K562 (cell line): ENCODE results near the gene KCNK7. TPM values are rescaled to one million over a fixed set of nuclear protein-coding genes. Genes with fewer than 3 reads are reported as not detected.
A peak's percentile ranks its signal among the peaks of the same experiment; 100 is the strongest.

Experiments
- EP400 ChIP-seq: fragments of 450-650 bp; IDR thresholded peaks from 2 replicates; pipeline ENCODE4 v1.6.1; 2017; ENCODE audit warnings: antibody characterized with exemption, mild to moderate bottlenecking, moderate library complexity
- EWSR1 ChIP-seq: fragments of 450-650 bp; IDR thresholded peaks from 2 replicates; pipeline ENCODE4 v1.6.1; 2018; ENCODE audit warnings: borderline replicate concordance, mild to moderate bottlenecking, low read depth, moderate library complexity; ENCODE audit not compliant: partially characterized antibody
- HMGN3 ChIP-seq: IDR thresholded peaks from 2 replicates; pipeline ENCODE4 v1.6.1; 2011; ENCODE audit warnings: borderline replicate concordance, low read depth, mild to moderate bottlenecking, mixed read lengths, low read length; ENCODE audit not compliant: insufficient read length; ENCODE audit errors: extremely low read depth
- MAFK ChIP-seq: IDR thresholded peaks from 2 replicates; pipeline ENCODE4 v1.6.1; 2011; ENCODE audit warnings: low read length, improper control_type of control experiment
- MEF2D ChIP-seq: conservative IDR thresholded peaks from 2 replicates; pipeline ENCODE4 v1.6.1; 2016; ENCODE audit warnings: low read depth, missing genetic modification characterization, missing compliant biosample characterization
- NEUROD1 ChIP-seq: fragments of 150-350 bp; IDR thresholded peaks from 2 replicates; pipeline ENCODE4 v1.6.1; 2014; ENCODE audit warnings: borderline replicate concordance, low read length, low read depth; ENCODE audit not compliant: partially characterized antibody
- POLR3A ChIP-seq: IDR thresholded peaks from 2 replicates; pipeline ENCODE4 v1.6.1; 2011; ENCODE audit warnings: borderline replicate concordance, mild to moderate bottlenecking, moderate library complexity; ENCODE audit not compliant: insufficient read length, insufficient read depth; ENCODE audit errors: extremely low read depth
- POLR3G ChIP-seq: IDR thresholded peaks from 2 replicates; pipeline ENCODE4 v1.6.1; 2011; ENCODE audit not compliant: insufficient read length, insufficient replicate concordance; ENCODE audit errors: extremely low read depth
- PRMT5 ChIP-seq: sonication (generic); formaldehyde crosslinking; IDR thresholded peaks from 2 replicates; pipeline ENCODE4 v1.5.0; 2020; ENCODE audit warnings: missing genetic modification reagents
- SNIP1 ChIP-seq: fragments of 450-650 bp; IDR thresholded peaks from 2 replicates; pipeline ENCODE4 v1.7.1; 2017; ENCODE audit warnings: low read depth, mild to moderate bottlenecking
- SP1 ChIP-seq: sonication (generic); formaldehyde crosslinking; IDR thresholded peaks from 2 replicates; pipeline ENCODE4 v1.8.1; 2022; ENCODE audit warnings: mild to moderate bottlenecking, missing genetic modification reagents
- SRSF1 ChIP-seq: fragments of 200-400 bp; formaldehyde crosslinking; IDR thresholded peaks from 2 replicates; pipeline ENCODE4 v1.6.1; 2017; ENCODE audit warnings: mild to moderate bottlenecking, low read depth, low read length, moderate library complexity
- SRSF9 ChIP-seq: fragments of 200-400 bp; formaldehyde crosslinking; IDR thresholded peaks from 2 replicates; pipeline ENCODE4 v1.6.1; 2017; ENCODE audit warnings: low read depth, low read length, borderline replicate concordance
- TBL1XR1 ChIP-seq, 2 experiments: IDR thresholded peaks; 2 replicates each; pipeline ENCODE4 v1.6.1; 2012; ENCODE audit warnings: improper control_type of control experiment in 2 of 2, low read length in 2 of 2, mild to moderate bottlenecking in 1 of 2
- TEAD4 ChIP-seq, 2 experiments: sonication (generic) in 1 of 2; formaldehyde crosslinking in 1 of 2; IDR thresholded peaks; 2 replicates each; pipeline versions ENCODE4 v1.6.1 to v1.8.0; 2012 to 2022; ENCODE audit warnings: borderline replicate concordance in 1 of 2, inconsistent platforms in 1 of 2, low read length in 1 of 2, mild to moderate bottlenecking in 1 of 2, missing genetic modification reagents in 1 of 2
- ZBTB33 ChIP-seq: sonication (generic); formaldehyde crosslinking; IDR thresholded peaks from 2 replicates; pipeline ENCODE4 v1.8.1; 2023; ENCODE audit warnings: mild to moderate bottlenecking, missing genetic modification reagents
- ZFP30 ChIP-seq: fragments of 250-450 bp; sonication (Bioruptor Pico); IDR thresholded peaks from 2 replicates; pipeline ENCODE4 v1.8.0; 2022; ENCODE audit warnings: moderate library complexity, mild to moderate bottlenecking, inconsistent platforms, borderline replicate concordance
- ZNF263 ChIP-seq: sonication (generic); formaldehyde crosslinking; IDR thresholded peaks from 2 replicates; pipeline ENCODE4 v1.8.0; 2022; ENCODE audit warnings: mild to moderate bottlenecking, missing genetic modification reagents, borderline replicate concordance
- polyA plus RNA-seq, 8 experiments: library from polyadenylated mRNA; depleted of rRNA in 4 of 8; stranded (reverse) in 5 of 8; unstranded in 3 of 8; fragments of >200 nt; fragmentation: Nextera tagmentation in 2 of 8; fragmentation: Illumina TruSeq in 1 of 8; extraction: Ambion mirVana in 2 of 8; extraction: Trizol in 1 of 8; gene quantifications; 2 replicates each; pipeline versions ENCODE4 v1.2.1 to v1.2.3, GENCODE V29; 2011 to 2014; ENCODE audit warnings: inconsistent platforms in 1 of 8, missing spikeins in 1 of 8
- total RNA-seq, 7 experiments: library from RNA; depleted of rRNA in 6 of 7; stranded (reverse); fragments of >200 nt in 6 of 7; fragmentation: Illumina TruSeq in 2 of 7; extraction: Trizol in 2 of 7; gene quantifications; 2 replicates each; pipeline versions ENCODE4 v1.2.1 to v1.2.3, GENCODE V29; 2011 to 2021; ENCODE audit warnings: low replicate concordance in 1 of 7
- TF ChIP-seq, protein P1 (sequence below): fragments of 250-450 bp; sonication (Bioruptor Pico); IDR thresholded peaks from 2 replicates; pipeline ENCODE4 v1.8.0; 2022; ENCODE audit warnings: inconsistent platforms

KCNK7 gene
- total and polyA plus RNA-seq, 9 of the 15 experiments (the other 6 are each of a cell fraction or from before 2014, with no cell fraction given) = 0.07 to 0.40 TPM; not detected in 7

DNA sequence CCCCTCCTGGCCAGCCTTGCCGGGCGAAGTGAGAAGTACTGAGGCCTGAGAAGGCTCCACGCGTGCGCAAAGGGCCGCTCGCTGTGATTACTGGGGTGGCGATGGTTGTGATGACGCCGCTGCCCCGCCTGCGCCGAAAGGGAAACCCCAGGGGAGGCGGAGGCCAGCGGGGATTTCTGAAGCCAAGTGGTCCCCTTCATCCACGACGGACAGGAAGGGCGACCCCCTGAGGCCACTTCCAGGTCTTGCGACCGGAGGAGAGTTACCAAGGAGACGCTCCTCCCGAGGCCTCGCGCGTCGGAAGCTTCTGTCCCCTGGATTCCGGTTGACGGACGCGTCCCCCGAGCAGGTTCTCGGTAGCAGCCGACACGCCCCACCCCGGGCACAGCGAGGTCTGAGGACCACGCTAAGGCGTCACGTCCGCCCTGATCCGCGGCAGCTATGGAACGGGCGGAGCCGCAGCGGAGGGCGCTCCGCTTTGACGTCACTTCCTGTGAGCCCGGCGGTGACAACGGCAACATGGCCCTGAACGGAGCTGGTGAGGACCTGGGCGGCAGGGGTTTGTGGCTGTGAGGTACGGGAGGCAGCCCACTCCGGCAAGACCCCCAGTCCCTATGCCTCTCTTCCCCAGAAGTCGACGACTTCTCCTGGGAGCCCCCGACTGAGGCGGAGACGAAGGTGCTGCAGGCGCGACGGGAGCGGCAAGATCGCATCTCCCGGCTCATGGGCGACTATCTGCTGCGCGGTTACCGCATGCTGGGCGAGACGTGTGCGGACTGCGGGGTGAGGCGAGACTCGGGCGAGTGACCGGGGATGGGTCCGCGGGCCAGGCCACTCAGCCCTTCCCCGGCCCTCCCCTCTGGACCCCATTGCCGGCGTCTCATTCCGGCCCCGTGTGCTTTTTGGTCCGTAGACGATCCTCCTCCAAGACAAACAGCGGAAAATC is 25.4 kb downstream of the KCNK7 start, which contains the start of gene ZNRD2 (continued):
- TF ChIP-seq ZBTB33 (CRISPR knock-in tag) (no peak), MAFK (no peak), HMGN3 (peak; percentile 92), MEF2D (no peak), POLR3A (no peak), SP1 (CRISPR knock-in tag) (peak; percentile 100), ZFP30 (CRISPR knock-in tag) (no peak), TEAD4 (IDR thresholded peaks at IDR 0.05; ENCODE audit: low read length) (peak; percentile 21; the same call in 1 of the 2 replicates), TEAD4 (CRISPR knock-in tag; IDR thresholded peaks at IDR 0.05; ENCODE audit: borderline replicate concordance) (no peak), PRMT5 (CRISPR knock-in tag) (no peak), SRSF1 (no peak), ZNF263 (no peak), POLR3G (no peak), EWSR1 (no peak), TBL1XR1 (IDR thresholded peaks at IDR 0.05; ENCODE audit: low read length in 2 of 2) (peak in 1 of 2 experiments; percentile 72; a peak in 2 of 4 replicates), SRSF9 (no peak), SNIP1 (no peak), NEUROD1 (peak; percentile 55), EP400 (peak; percentile 91)
- TF ChIP-seq, protein P1, sequence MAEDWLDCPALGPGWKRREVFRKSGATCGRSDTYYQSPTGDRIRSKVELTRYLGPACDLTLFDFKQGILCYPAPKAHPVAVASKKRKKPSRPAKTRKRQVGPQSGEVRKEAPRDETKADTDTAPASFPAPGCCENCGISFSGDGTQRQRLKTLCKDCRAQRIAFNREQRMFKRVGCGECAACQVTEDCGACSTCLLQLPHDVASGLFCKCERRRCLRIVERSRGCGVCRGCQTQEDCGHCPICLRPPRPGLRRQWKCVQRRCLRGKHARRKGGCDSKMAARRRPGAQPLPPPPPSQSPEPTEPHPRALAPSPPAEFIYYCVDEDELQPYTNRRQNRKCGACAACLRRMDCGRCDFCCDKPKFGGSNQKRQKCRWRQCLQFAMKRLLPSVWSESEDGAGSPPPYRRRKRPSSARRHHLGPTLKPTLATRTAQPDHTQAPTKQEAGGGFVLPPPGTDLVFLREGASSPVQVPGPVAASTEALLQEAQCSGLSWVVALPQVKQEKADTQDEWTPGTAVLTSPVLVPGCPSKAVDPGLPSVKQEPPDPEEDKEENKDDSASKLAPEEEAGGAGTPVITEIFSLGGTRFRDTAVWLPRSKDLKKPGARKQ (CRISPR knock-in tag) = no peak
